SK-N-MC (cell line): ENCODE measurements around the gene PARD3.
"Not testable (repeated sequence)": the region's sequence is repeated elsewhere in the genome, so short reads cannot be mapped to it uniquely, and the experiment has no call there.

ENCODE experiments used
- DNase-seq: peaks from one replicate; pipeline ENCODE4 v3.0.0-alpha.2; 2011; ENCODE audit warnings: low read depth, low spot score
- H3K27ac ChIP-seq: fragments of 200-600 bp; sonication (generic); 2 replicates; pipeline ENCODE4 v1.5.1; 2016; ENCODE audit warnings: mixed run types
- H3K36me3 ChIP-seq: fragments of 200-600 bp; sonication (generic); 2 replicates; pipeline ENCODE4 v1.6.1; 2017; ENCODE audit warnings: antibody characterized with exemption, low read length, mixed read lengths; ENCODE audit not compliant: insufficient read depth
- H3K4me3 ChIP-seq: fragments of 200-600 bp; sonication (generic); 2 replicates; pipeline ENCODE4 v1.5.1; 2016
- H3K9ac ChIP-seq: fragments of 200-600 bp; sonication (generic); 2 replicates; pipeline ENCODE4 v1.8.0; 2017; ENCODE audit warnings: mixed run types, mixed read lengths; ENCODE audit not compliant: insufficient read length
- H3K9me3 ChIP-seq: fragments of 200-600 bp; sonication (generic); 2 replicates; pipeline ENCODE4 v1.6.1; 2017; ENCODE audit warnings: low read depth, mild to moderate bottlenecking, antibody characterized with exemption, low read length, moderate library complexity, mixed read lengths
- EZH2 ChIP-seq: fragments of 200-600 bp; sonication (generic); IDR thresholded peaks from one replicate; pipeline ENCODE4 v1.6.1; 2017; ENCODE audit warnings: antibody characterized with exemption
- FOXP2 ChIP-seq: optimal IDR thresholded peaks from 2 replicates; pipeline ENCODE3; 2011; ENCODE audit warnings: mild to moderate bottlenecking, moderate library complexity; ENCODE audit not compliant: insufficient read depth; ENCODE audit errors: extremely low read length, control extremely low read depth
- POLR2AphosphoS5 ChIP-seq: IDR thresholded peaks from 2 replicates; pipeline ENCODE4 v1.6.1; 2012; ENCODE audit warnings: mild to moderate bottlenecking, low read depth, low read length, borderline replicate concordance

Gene PARD3

GRCh38 chr10:34649385-34649784 lies 165.7 kb downstream of the PARD3 start:
- Histone ChIP-seq H3K36me3 (no peaks in the 10 kb centered on the region), H3K4me3 (no peak overlapping the region), H3K27ac (no peak overlapping the region), H3K9me3 (no peaks in the 10 kb centered on the region), H3K9ac (no peak overlapping the region)
- DNase-seq: no peak
- TF ChIP-seq EZH2 (no peak), POLR2AphosphoS5 (no peak), FOXP2 (no peak)

GRCh38 chr10:34648919-34649318 lies 166.2 kb downstream of the PARD3 start:
- DNase-seq: no peak
- TF ChIP-seq POLR2AphosphoS5 (no peak), FOXP2 (no peak), EZH2 (no peak)
- no peak overlapping the region for H3K27ac ChIP-seq
- no peaks in the 10 kb centered on the region for H3K36me3 ChIP-seq
- H3K4me3 ChIP-seq: no peak overlapping the region
- H3K9ac ChIP-seq: no peak overlapping the region
- H3K9me3 ChIP-seq: no peaks in the 10 kb centered on the region

GRCh38 chr10:34647875-34648865 lies 166.9 kb downstream of the PARD3 start:
- no peak for TF ChIP-seq POLR2AphosphoS5
- Histone ChIP-seq H3K9ac (no peak overlapping the region), H3K9me3 (no peaks in the 10 kb centered on the region), H3K36me3 (no peaks in the 10 kb centered on the region), H3K27ac (no peak overlapping the region), H3K4me3 (no peak overlapping the region)
- DNase-seq: no peak

DNA sequence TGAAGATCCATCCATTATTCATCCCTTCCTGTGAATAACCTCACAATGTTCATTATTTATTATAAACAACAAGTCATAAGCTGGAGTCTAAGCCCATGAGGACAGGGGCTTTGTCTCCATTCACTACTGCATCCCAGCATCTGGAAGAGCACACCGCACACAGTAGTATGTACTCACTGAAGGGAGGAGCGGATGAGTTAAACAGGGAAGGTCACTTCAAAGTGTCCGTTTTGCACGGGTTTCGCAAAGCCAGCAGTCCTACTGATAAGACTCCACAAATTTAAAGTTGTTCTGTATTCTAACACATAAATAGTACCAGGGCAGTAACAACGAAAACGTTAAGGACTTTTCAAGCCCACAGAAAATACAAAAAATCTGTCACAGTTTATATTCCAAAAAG lies 167.9 kb downstream of the PARD3 start:
- Histone ChIP-seq H3K9ac (no peak overlapping the region), H3K36me3 (no peaks in the 10 kb centered on the region), H3K27ac (no peak overlapping the region), H3K9me3 (no peaks in the 10 kb centered on the region), H3K4me3 (no peak overlapping the region)
- no peak for DNase-seq
- TF ChIP-seq FOXP2: no peak
- TF ChIP-seq POLR2AphosphoS5: no peak
- TF ChIP-seq EZH2: no peak

GRCh38 chr10:34646331-34646730 lies 168.8 kb downstream of the PARD3 start:
- H3K9ac ChIP-seq: no peak overlapping the region
- no peaks in the 10 kb centered on the region for H3K9me3 ChIP-seq
- no peak overlapping the region for H3K27ac ChIP-seq
- no peak for DNase-seq
- H3K36me3 ChIP-seq: no peaks in the 10 kb centered on the region
- H3K4me3 ChIP-seq: no peak overlapping the region
- no peak for TF ChIP-seq EZH2
- TF ChIP-seq POLR2AphosphoS5: no peak
- TF ChIP-seq FOXP2: no peak

DNA sequence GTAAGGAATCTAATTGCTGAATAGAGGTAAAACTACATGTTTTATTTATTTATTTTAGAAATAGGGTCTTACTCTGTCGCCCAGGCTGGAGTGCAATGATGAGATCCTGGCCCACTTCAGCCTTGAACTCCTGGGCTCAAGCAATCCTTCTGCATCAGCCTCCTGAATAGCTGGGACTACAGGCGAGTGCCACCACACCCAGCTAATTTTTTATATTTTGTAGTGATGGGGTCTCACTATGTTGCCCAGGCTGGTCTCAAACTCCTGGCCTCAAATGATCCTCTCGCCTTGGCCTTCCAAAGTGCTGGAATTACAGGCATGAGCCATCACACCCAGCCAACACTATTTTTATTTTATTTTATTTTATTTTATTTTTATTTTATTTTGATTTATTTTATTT lies 170.3 kb downstream of the PARD3 start:
- not testable (repeated sequence) for DNase-seq, H3K9me3 ChIP-seq, H3K9ac ChIP-seq, H3K36me3 ChIP-seq, H3K27ac ChIP-seq, H3K4me3 ChIP-seq

DNA sequence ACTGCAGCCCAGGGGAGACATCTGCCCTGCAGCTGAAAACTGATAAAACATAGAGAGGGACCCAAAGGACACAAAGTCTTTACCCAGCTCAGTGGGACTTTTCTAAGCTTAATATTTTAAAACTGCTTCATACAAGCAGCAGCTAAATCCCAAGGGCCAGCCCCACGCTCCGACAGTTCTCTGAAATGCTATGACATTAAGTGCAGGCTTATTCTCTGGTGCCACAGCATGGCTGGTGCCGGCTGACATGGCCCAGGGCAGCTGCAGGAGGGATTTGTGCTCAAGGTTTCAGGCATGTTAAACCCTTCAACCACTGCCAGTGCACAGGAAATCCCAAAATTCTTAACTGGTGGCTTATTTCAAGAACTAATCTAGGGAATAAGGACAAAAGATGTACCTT lies 170.9 kb downstream of the PARD3 start:
- Histone ChIP-seq H3K4me3 (no peak overlapping the region), H3K27ac (no peak overlapping the region), H3K9me3 (no peaks in the 10 kb centered on the region), H3K36me3 (no peaks in the 10 kb centered on the region), H3K9ac (no peak overlapping the region)
- DNase-seq: no peak
- TF ChIP-seq POLR2AphosphoS5 (no peak), FOXP2 (no peak), EZH2 (no peak)

DNA sequence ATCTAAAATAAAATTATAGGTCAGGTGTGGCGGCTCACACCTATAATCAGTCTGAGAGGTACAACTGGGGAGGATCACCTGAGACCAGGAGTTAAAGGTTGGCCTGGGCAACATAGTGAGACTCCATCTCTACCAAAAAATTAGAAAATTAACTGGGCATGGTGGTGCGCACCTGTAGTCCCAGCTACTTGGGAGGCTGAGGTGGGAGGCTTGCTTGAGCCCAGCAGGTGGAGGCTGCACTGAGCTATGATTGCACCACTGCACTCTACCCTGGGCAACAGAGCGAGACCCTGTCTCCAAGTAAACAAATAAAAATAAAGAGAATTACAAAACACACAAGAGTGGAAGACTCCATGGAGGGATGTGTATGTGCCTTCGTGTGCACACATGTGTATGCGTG lies 171.5 kb downstream of the PARD3 start:
- Histone ChIP-seq H3K27ac (no peak overlapping the region), H3K9ac (no peak overlapping the region), H3K9me3 (no peaks in the 10 kb centered on the region), H3K36me3 (no peaks in the 10 kb centered on the region), H3K4me3 (no peak overlapping the region)
- no peak for TF ChIP-seq EZH2
- no peak for TF ChIP-seq FOXP2
- TF ChIP-seq POLR2AphosphoS5: no peak
- DNase-seq: no peak
